Panc1 (cell line): ENCODE data around the gene ZNF644. TPM values are rescaled to one million over a fixed set of nuclear protein-coding genes. Genes with fewer than 3 reads are reported as not detected.

Source experiments
- ATAC-seq: fragments of 200-7000 bp; cut with Tn5 transposase; 2 replicates; pipeline ENCODE4 v1.9.1; 2020; ENCODE audit warnings: mild to moderate bottlenecking, moderate library complexity
- BruUV-seq: library from RNA; stranded (reverse); fragments of 400-500 nt; replicated peaks from 2 replicates; lab custom pipeline; 2021; lab: Mats Ljungman, UMichigan
- CTCF ChIA-PET: fragments of 300-600 bp; sonication (Branson Sonifier 250); formaldehyde crosslinking; loops from one replicate; lab custom pipeline; 2022; ENCODE audit warnings: antibody characterized with exemption; lab: Charles Lee
- POLR2A ChIA-PET: fragments of 300-600 bp; sonication (Branson Sonifier 250); formaldehyde crosslinking; loops from one replicate; lab custom pipeline; 2022; ENCODE audit warnings: antibody characterized with exemption; lab: Charles Lee
- DNase-seq: peaks from one replicate; pipeline ENCODE4 v3.0.0-alpha.2; 2010; ENCODE audit warnings: low read depth, low spot score
- H3K27ac ChIP-seq: 2 replicates; pipeline ENCODE4 v1.5.1; 2011; ENCODE audit warnings: mild to moderate bottlenecking, low read length, inconsistent platforms
- H3K27me3 ChIP-seq: fragments of 200-500 bp; sonication (Bioruptor generic); 2 replicates; pipeline ENCODE4 v1.6.0; 2014; ENCODE audit warnings: low read length, inconsistent platforms; ENCODE audit not compliant: control insufficient read depth, insufficient read depth
- H3K36me3 ChIP-seq: fragments of 200-500 bp; sonication (Bioruptor generic); 2 replicates; pipeline ENCODE4 v1.5.1; 2014; ENCODE audit warnings: inconsistent platforms, mild to moderate bottlenecking, low read length, moderate library complexity; ENCODE audit not compliant: control insufficient read depth, insufficient read depth
- H3K4me1 ChIP-seq: 2 replicates; pipeline ENCODE4 v1.5.1; 2011; ENCODE audit warnings: inconsistent platforms, mild to moderate bottlenecking, low read length, moderate library complexity; ENCODE audit not compliant: control insufficient read depth, insufficient read depth
- H3K4me3 ChIP-seq, 2 experiments: 2 replicates each; pipeline ENCODE4 v1.5.1; 2011 to 2012; ENCODE audit warnings: low read depth in 2 of 2, low read length in 2 of 2, mild to moderate bottlenecking in 2 of 2, inconsistent platforms in 1 of 2, moderate library complexity in 1 of 2
- H3K9me3 ChIP-seq: fragments of 200-500 bp; sonication (Bioruptor generic); 2 replicates; pipeline ENCODE4 v1.5.1; 2014; ENCODE audit warnings: low read depth, mild to moderate bottlenecking, inconsistent platforms, low read length, moderate library complexity; ENCODE audit not compliant: control insufficient read depth, insufficient read depth
- POLR2AphosphoS5 ChIP-seq: IDR thresholded peaks from 2 replicates; pipeline ENCODE4 v1.6.1; 2012; ENCODE audit warnings: mild to moderate bottlenecking, low read depth, low read length, moderate library complexity
- REST ChIP-seq, 2 experiments: IDR thresholded peaks; 2 replicates each; pipeline ENCODE4 v1.6.1; 2011 to 2012; ENCODE audit warnings: low read depth in 2 of 2, control low read depth in 1 of 2, low read length in 1 of 2, mild to moderate bottlenecking in 1 of 2, moderate library complexity in 1 of 2; ENCODE audit not compliant: insufficient read depth in 1 of 2
- SIN3A ChIP-seq: IDR thresholded peaks from 2 replicates; pipeline ENCODE4 v1.6.1; 2012; ENCODE audit warnings: low read depth, mild to moderate bottlenecking, low read length, moderate library complexity, borderline replicate concordance; ENCODE audit not compliant: insufficient read depth
- TCF7L2 ChIP-seq: IDR thresholded peaks from 2 replicates; pipeline ENCODE4 v1.6.1; 2011; ENCODE audit warnings: mild to moderate bottlenecking, low read depth, low read length, inconsistent platforms
- in situ Hi-C: cut with HindIII; loops from 2 replicates; pipeline ENCODE4 v1.10.0; 2016; ENCODE audit warnings: low sequenced_read_pairs, low pct_unique_long_range_greater_than_20kb
- intact Hi-C: fragments of 100-400 bp; cut with micrococcal nuclease; formaldehyde crosslinking; loops from one replicate; pipeline ENCODE4 v1.10.0; 2022; ENCODE audit not compliant: unreplicated experiment
- total RNA-seq: library from RNA; stranded (reverse); gene quantifications from one replicate; pipeline ENCODE4 v1.2.1, GENCODE V29; 2021; ENCODE audit not compliant: unreplicated experiment
- TF ChIP-seq, protein P1 (sequence below): fragments of 450-650 bp; IDR thresholded peaks from 2 replicates; pipeline ENCODE4 v1.5.1; 2017; ENCODE audit warnings: mild to moderate bottlenecking

The ZNF644 gene
- total RNA-seq, 1 experiment from 2014 or later = 74.2 TPM

DNA sequence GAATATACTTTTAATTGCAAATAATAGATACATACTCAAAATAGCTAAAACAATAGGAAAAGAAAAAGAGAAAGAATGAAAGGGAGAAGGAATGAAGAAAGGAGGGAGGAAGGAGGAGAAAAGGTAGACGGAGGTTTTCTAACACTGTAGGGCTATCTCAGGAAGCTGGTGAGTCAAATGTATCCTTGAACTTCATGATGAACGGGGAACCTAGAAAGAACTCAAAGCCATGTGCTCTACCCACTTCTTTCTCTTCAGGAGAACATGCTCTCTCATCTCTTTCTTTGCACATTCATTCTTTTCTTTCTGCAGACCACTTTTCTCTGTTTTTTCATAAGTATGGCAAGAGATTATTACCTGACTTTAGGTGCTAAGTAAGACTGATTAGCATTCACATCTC lies 37.3 kb upstream of the ZNF644 start:
- intact Hi-C loops = no loop called here
- no TSS peak for BruUV-seq
- Histone ChIP-seq H3K27ac (no peak overlapping the region), H3K4me3 (no peak overlapping the region), H3K9me3 (no peaks in the 10 kb centered on the region), H3K36me3 (no peaks in the 10 kb centered on the region), H3K4me1 (no peaks in the 10 kb centered on the region), H3K27me3 (peaks cover 6% of the 10 kb centered on the region)
- in situ Hi-C loops = no loop called here
- ATAC-seq = no peak
- CTCF ChIA-PET = no interaction called here
- DNase-seq = no peak
- POLR2A ChIA-PET = no interaction called here
- TF ChIP-seq TCF7L2 = no peak
- TF ChIP-seq, protein P1, sequence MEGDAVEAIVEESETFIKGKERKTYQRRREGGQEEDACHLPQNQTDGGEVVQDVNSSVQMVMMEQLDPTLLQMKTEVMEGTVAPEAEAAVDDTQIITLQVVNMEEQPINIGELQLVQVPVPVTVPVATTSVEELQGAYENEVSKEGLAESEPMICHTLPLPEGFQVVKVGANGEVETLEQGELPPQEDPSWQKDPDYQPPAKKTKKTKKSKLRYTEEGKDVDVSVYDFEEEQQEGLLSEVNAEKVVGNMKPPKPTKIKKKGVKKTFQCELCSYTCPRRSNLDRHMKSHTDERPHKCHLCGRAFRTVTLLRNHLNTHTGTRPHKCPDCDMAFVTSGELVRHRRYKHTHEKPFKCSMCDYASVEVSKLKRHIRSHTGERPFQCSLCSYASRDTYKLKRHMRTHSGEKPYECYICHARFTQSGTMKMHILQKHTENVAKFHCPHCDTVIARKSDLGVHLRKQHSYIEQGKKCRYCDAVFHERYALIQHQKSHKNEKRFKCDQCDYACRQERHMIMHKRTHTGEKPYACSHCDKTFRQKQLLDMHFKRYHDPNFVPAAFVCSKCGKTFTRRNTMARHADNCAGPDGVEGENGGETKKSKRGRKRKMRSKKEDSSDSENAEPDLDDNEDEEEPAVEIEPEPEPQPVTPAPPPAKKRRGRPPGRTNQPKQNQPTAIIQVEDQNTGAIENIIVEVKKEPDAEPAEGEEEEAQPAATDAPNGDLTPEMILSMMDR = no peak
- TF ChIP-seq SIN3A = no peak
- no peak for TF ChIP-seq POLR2AphosphoS5
- TF ChIP-seq REST (IDR thresholded peaks at IDR 0.05; ENCODE audit: insufficient read depth in 1 of 2, low read depth in 2 of 2, low read length in 1 of 2) = no peak

DNA sequence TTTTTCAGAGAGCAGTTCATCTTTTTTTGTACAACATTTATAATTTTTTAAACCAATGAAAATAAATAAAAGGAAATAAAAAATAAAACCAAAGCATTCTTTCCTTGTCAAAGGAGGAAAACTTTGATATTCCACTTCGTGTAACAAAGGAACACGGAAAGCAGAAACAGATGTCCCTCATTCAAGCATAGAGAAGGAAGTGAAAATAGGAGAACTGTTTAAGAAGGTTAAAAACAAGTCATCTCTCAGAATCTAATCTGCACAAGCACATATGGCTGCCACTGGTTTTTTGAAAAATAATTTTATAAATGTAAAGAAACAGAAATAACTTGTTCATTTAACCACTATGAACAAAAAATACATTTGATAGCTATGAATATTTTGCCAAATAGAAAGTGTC lies 35.9 kb upstream of the ZNF644 start:
- BruUV-seq = no TSS peak
- ATAC-seq = no peak
- TF ChIP-seq SIN3A = no peak
- TF ChIP-seq, protein P1 = no peak
- TF ChIP-seq TCF7L2 = no peak
- no peak for TF ChIP-seq REST (IDR thresholded peaks at IDR 0.05; ENCODE audit: insufficient read depth in 1 of 2, low read depth in 2 of 2, low read length in 1 of 2)
- no peak for TF ChIP-seq POLR2AphosphoS5

More for the DNA sequence above, 35.9 kb upstream of the ZNF644 start:
- DNase-seq = no peak
- Histone ChIP-seq H3K36me3 (no peaks in the 10 kb centered on the region), H3K4me3 (no peak overlapping the region), H3K9me3 (no peaks in the 10 kb centered on the region), H3K4me1 (no peaks in the 10 kb centered on the region), H3K27me3 (peaks cover 6% of the 10 kb centered on the region), H3K27ac (no peak overlapping the region)
- intact Hi-C loops (no loop called here), in situ Hi-C loops (no loop called here)
- CTCF ChIA-PET = interaction anchor here (0.6 kb wide), 1 partner anchor 206 kb away, joined by 5 read pairs; no protein-coding TSS in a partner anchor
- POLR2A ChIA-PET = no interaction called here
